Smooth muscle cell (in vitro differentiated cells): ENCODE measurements around the gene MGRN1. TPM values are rescaled to one million over a fixed set of nuclear protein-coding genes. Genes with fewer than 3 reads are reported as not detected.

Experiments used
- DNase-seq: peaks from one replicate; lab custom pipeline; 2025; ENCODE audit not compliant: unreplicated experiment; lab: John Stamatoyannopoulos, UW
- H2AFZ ChIP-seq: fragments of 200-600 bp; sonication (generic); 2 replicates; pipeline ENCODE4 v1.6.0; 2016; ENCODE audit warnings: antibody characterized with exemption, low read depth, mild to moderate bottlenecking
- H3F3A ChIP-seq: fragments of 200-600 bp; sonication (generic); 2 replicates; pipeline ENCODE4 v1.6.0; 2017; ENCODE audit warnings: antibody characterized with exemption, low read depth
- H3K27ac ChIP-seq: fragments of 200-600 bp; sonication (generic); 2 replicates; pipeline ENCODE4 v1.5.1; 2016; ENCODE audit warnings: low read depth, mild to moderate bottlenecking
- H3K27me3 ChIP-seq: fragments of 200-600 bp; sonication (generic); 2 replicates; pipeline ENCODE4 v1.6.1; 2016; ENCODE audit warnings: low read depth, mild to moderate bottlenecking
- H3K36me3 ChIP-seq: fragments of 200-600 bp; sonication (generic); 2 replicates; pipeline ENCODE4 v1.5.1; 2016; ENCODE audit warnings: low read depth
- H3K4me1 ChIP-seq: fragments of 200-600 bp; sonication (generic); 2 replicates; pipeline ENCODE4 v1.5.1; 2016; ENCODE audit warnings: low read depth
- H3K4me2 ChIP-seq: fragments of 200-600 bp; sonication (generic); 2 replicates; pipeline ENCODE4 v1.6.0; 2016; ENCODE audit warnings: mild to moderate bottlenecking
- H3K4me3 ChIP-seq: fragments of 200-600 bp; sonication (generic); 2 replicates; pipeline ENCODE4 v1.5.1; 2016; ENCODE audit warnings: mild to moderate bottlenecking
- H3K79me2 ChIP-seq: fragments of 200-600 bp; sonication (generic); 2 replicates; pipeline ENCODE4 v1.6.0; 2016; ENCODE audit warnings: low read depth, mild to moderate bottlenecking
- H3K9ac ChIP-seq: fragments of 200-600 bp; sonication (generic); 2 replicates; pipeline ENCODE4 v1.6.0; 2016; ENCODE audit warnings: low read depth
- H3K9me3 ChIP-seq: fragments of 200-600 bp; sonication (generic); replicated peaks from 2 replicates; pipeline ENCODE4 v1.5.1; 2016; ENCODE audit warnings: low read depth
- H4K20me1 ChIP-seq: fragments of 200-600 bp; sonication (generic); 2 replicates; pipeline ENCODE4 v1.6.0; 2016; ENCODE audit warnings: low read depth
- CTCF ChIP-seq: fragments of 200-600 bp; sonication (generic); IDR thresholded peaks from 2 replicates; pipeline ENCODE4 v1.5.1; 2017; ENCODE audit warnings: borderline replicate concordance, mild to moderate bottlenecking, antibody characterized with exemption; ENCODE audit not compliant: insufficient read depth, poor library complexity, severe bottlenecking
- WGBS: methylation state at CpG from one replicate; pipeline ENCODE4 v1.1.7; 2016; ENCODE audit warnings: low lambda C conversion rate; 5-methylcytosine and 5-hydroxymethylcytosine counted together
- polyA plus RNA-seq: library from polyadenylated mRNA; unstranded; fragments of >200 nt; fragmentation: Nextera tagmentation; extraction: Ambion mirVana; gene quantifications from 2 replicates; pipeline ENCODE4 v1.2.1, GENCODE V29; 2016
- total RNA-seq: library from RNA; depleted of rRNA; stranded (reverse); fragments of >200 nt; gene quantifications from 2 replicates; pipeline ENCODE4 v1.2.3, GENCODE V29; 2014

Gene MGRN1
- total and polyA plus RNA-seq, 2 experiments from 2014 or later = 22.0 to 23.2 TPM

GRCh38 chr16:4697848-4698291, 73.2 kb downstream of the MGRN1 start:
- no peak for DNase-seq
- H3K4me2 ChIP-seq = no peak overlapping the region
- H3K4me3 ChIP-seq = no peak overlapping the region
- H3F3A ChIP-seq = peaks cover 2% of the 10 kb centered on the region
- H3K36me3 ChIP-seq = no peaks in the 10 kb centered on the region
- H3K27ac ChIP-seq = no peak overlapping the region
- peaks cover 12% of the 10 kb centered on the region for H4K20me1 ChIP-seq
- TF ChIP-seq CTCF = no peak
- no peak overlapping the region for H2AFZ ChIP-seq
- H3K4me1 ChIP-seq = no peaks in the 10 kb centered on the region
- no peaks in the 10 kb centered on the region for H3K79me2 ChIP-seq
- 92% methylated on average over 9 of the region's 9 CpGs for WGBS
- H3K9me3 ChIP-seq = no peaks in the 10 kb centered on the region
- no peaks in the 10 kb centered on the region for H3K27me3 ChIP-seq
- no peak overlapping the region for H3K9ac ChIP-seq

- no peak overlapping the region for H3K9ac ChIP-seq
- H3K36me3 ChIP-seq = no peaks in the 10 kb centered on the region
- DNase-seq = no peak
- H3F3A ChIP-seq = no peaks in the 10 kb centered on the region
- no peak overlapping the region for H3K27ac ChIP-seq
- TF ChIP-seq CTCF = no peak
- peaks cover 12% of the 10 kb centered on the region for H4K20me1 ChIP-seq
- no peaks in the 10 kb centered on the region for H3K27me3 ChIP-seq
- H3K4me3 ChIP-seq = no peak overlapping the region
- no peak overlapping the region for H3K4me2 ChIP-seq
- WGBS = 98% methylated on average over 29 of the region's 36 CpGs
- H3K79me2 ChIP-seq = no peaks in the 10 kb centered on the region
- H3K4me1 ChIP-seq = no peaks in the 10 kb centered on the region
- H2AFZ ChIP-seq = no peak overlapping the region
- H3K9me3 ChIP-seq = no peaks in the 10 kb centered on the region
Measured at GRCh38 chr16:4698321-4699045, 73.9 kb downstream of the MGRN1 start.

- 98% methylated on average over 18 of the region's 19 CpGs for WGBS
- no peak overlapping the region for H2AFZ ChIP-seq
- no peaks in the 10 kb centered on the region for H3K79me2 ChIP-seq
- DNase-seq = no peak
- no peak overlapping the region for H3K27ac ChIP-seq
- no peaks in the 10 kb centered on the region for H3F3A ChIP-seq
- no peaks in the 10 kb centered on the region for H3K27me3 ChIP-seq
- H3K36me3 ChIP-seq = no peaks in the 10 kb centered on the region
- no peak for TF ChIP-seq CTCF
- H3K9ac ChIP-seq = no peak overlapping the region
- H4K20me1 ChIP-seq = peaks cover 12% of the 10 kb centered on the region
- no peak overlapping the region for H3K4me2 ChIP-seq
- no peaks in the 10 kb centered on the region for H3K4me1 ChIP-seq
- no peak overlapping the region for H3K4me3 ChIP-seq
- H3K9me3 ChIP-seq = no peaks in the 10 kb centered on the region
Measured at GRCh38 chr16:4699046-4699556, 74.5 kb downstream of the MGRN1 start.

GRCh38 chr16:4700380-4700996, 75.9 kb downstream of the MGRN1 start:
- DNase-seq = no peak
- Histone ChIP-seq H3K27ac (no peak overlapping the region), H3K36me3 (no peaks in the 10 kb centered on the region), H3K4me2 (no peak overlapping the region), H3K9me3 (no peaks in the 10 kb centered on the region), H3K79me2 (no peaks in the 10 kb centered on the region), H3K4me1 (no peaks in the 10 kb centered on the region), H2AFZ (no peak overlapping the region), H3F3A (no peaks in the 10 kb centered on the region), H3K4me3 (no peak overlapping the region), H3K27me3 (no peaks in the 10 kb centered on the region), H4K20me1 (peaks cover 7% of the 10 kb centered on the region), H3K9ac (no peak overlapping the region)
- 93% methylated on average over 13 of the region's 13 CpGs for WGBS
- no peak for TF ChIP-seq CTCF
